Gastroesophageal sphincter (tissue), 2 donors: ENCODE results near the gene FBXW8.

Experiments
- EP300 ChIP-seq: sonication (generic); formaldehyde crosslinking; IDR thresholded peaks from one replicate; pipeline ENCODE4 v1.6.1; 2017; ENCODE audit warnings: antibody characterized with exemption, mild to moderate bottlenecking
- POLR2A ChIP-seq, 2 donors: fragments of 450-650 bp; IDR thresholded peaks; one replicate each; pipeline ENCODE4 v1.6.1; 2017; ENCODE audit warnings: antibody characterized with exemption in 2 of 2, mild to moderate bottlenecking in 2 of 2, moderate library complexity in 1 of 2

- TF ChIP-seq POLR2A (IDR thresholded peaks at IDR 0.05): no peak
- TF ChIP-seq EP300: no peak
Observed at GRCh38 chr12:117031843-117032592, 121.3 kb downstream of the FBXW8 start.
